Kidney tubule cell (primary cell): ENCODE data around the gene TFDP2.
A peak's percentile ranks its signal among the peaks of the same experiment; 100 is the strongest.
"Not testable (repeated sequence)": the region's sequence is repeated elsewhere in the genome, so short reads cannot be mapped to it uniquely, and the experiment has no call there.

Experiments used
- DNase-seq: peaks from one replicate; pipeline ENCODE4 v3.0.0-alpha.2; 2018; ENCODE audit warnings: low spot score

TFDP2 gene

DNA sequence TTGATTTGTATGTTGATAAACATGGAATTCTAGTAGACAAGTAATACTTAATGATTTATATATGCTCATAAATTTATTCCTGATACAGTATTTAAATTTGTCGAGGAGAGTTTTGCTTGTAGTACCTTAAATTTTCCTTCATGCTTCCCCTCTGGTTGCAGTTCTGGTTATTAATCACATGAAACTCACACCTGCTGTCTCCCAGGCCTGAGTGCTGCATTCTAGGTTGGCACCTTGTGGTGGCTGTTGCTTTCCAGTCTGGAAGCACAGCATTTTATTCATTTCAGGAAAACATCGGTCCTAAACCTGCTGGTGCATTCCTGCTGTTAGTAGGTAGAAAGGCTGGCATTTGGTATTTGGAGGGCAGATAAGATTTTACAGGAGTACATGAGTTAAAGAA is 228.0 kb downstream of the TFDP2 start:
- no peak for DNase-seq

GRCh38 chr3:141920701-141921100 is 228.6 kb downstream of the TFDP2 start:
- no peak for DNase-seq

- DNase-seq, result no peak
These were observed 233.6 kb downstream of the TFDP2 start for GRCh38 chr3:141915766-141916165.

- DNase-seq, result peak; percentile 33
These were observed 234.3 kb downstream of the TFDP2 start for GRCh38 chr3:141915016-141915415.

- no peak for DNase-seq
These were observed 235.0 kb downstream of the TFDP2 start for GRCh38 chr3:141914311-141914710.

DNA sequence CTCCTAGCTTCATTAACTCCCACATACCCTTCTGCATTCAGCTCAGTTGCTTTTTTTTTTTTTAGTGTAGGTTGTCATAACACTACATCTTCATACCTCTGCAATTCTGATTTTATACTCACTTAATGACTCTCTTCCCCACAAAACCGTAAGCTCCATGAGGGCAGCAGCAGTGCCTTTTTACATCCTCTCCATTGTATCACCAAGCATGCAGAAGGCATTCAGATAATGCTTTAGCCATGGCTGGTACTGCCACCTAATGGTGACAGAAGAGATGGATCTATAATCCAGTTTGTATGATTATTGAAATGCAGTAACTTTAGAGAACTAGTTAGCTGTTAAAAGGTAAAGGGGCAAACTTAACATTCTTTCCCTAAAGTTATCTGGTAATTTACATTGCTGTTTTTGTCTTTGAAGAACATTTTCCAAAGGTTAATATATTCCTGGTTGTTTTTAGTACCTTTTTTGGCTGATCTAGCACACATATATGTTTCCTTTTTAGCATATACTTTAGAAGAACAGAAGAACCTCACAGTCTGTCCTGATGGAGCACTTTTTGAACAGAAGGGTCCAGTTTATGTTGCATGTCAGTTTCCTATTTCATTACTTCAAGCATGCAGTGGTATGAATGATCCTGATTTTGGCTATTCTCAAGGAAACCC is 236.1 kb downstream of the TFDP2 start:
- DNase-seq, result peak; percentile 61

DNA sequence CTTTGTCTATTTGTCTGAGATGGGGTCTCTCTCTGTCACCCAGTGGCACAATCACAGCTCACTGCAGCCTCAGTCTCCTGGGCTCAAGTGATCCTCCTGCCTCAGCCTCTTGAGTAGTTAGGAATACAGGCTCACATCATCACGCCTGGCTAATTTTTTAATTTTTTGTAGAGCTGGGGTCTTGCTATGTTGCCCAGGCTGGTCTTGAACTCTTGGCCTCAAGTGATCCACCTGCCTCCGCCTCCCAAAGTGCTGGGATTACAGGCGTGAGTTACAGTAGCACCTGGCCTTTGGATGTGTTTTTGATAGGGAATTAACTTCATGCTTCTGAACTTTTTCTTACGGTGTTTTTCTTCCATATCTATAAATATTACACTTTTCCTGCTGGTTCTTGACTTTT is 239.4 kb downstream of the TFDP2 start:
- DNase-seq, result not testable (repeated sequence)

DNA sequence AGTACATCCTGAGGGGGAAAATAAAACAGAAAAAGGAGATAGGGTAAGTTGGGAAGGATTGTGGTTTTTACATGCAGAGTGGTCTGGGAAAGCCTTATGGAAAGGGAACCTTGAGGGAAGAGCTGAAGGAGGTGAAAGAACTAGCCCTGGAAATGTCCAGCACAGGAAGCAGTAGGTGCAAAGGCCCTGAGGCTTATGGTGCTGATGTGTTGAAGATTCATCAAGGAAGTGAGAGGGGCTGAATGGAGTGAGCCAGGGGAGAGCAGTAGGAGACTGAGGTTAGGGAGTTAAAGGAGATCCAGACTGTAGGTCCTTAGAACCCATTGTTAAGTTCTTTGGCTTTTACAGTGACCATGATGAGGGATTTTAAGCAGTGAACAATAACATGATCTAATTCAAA is 239.9 kb downstream of the TFDP2 start:
- DNase-seq, result no peak

DNA sequence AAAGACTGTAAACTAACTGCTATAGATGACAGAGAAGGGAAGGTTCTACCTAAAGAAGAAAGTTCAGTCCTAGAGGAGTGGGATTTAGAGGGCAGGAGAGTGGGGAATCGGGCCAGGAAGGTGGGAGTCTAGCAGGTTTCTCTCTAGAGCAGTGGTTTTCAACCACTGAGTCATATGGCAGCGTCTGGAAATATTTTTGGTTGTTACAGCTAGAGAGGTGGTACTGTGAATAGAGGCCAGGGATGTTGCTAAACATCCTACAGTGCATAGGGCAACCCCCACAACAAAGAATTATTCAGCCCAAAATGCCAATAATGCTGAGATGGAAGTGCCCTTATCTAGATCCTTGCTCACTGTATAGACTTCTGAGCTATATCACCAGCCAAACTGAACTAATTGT is 244.2 kb downstream of the TFDP2 start:
- no peak for DNase-seq

GRCh38 chr3:141904203-141904602 is 245.1 kb downstream of the TFDP2 start:
- DNase-seq, result no peak

DNA sequence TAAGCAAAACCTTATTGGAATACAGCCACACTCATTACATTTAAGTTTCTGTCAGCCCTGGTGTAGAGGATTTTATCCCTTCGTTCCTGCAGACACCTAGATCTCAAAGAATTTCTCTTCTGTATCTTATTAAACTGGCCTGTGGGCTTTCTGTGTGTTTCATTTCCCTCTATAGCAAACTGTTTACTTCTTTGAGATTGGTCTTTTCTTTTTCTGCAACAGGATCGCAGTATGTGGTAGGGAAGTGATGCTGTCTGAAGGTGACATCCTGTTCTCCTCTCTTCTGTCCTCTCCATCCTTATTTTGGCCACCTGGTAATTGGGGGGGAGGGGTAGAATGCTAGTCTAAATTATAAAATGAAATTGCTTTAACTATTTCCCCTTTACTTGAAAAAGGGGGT is 247.4 kb downstream of the TFDP2 start:
- no peak for DNase-seq

DNA sequence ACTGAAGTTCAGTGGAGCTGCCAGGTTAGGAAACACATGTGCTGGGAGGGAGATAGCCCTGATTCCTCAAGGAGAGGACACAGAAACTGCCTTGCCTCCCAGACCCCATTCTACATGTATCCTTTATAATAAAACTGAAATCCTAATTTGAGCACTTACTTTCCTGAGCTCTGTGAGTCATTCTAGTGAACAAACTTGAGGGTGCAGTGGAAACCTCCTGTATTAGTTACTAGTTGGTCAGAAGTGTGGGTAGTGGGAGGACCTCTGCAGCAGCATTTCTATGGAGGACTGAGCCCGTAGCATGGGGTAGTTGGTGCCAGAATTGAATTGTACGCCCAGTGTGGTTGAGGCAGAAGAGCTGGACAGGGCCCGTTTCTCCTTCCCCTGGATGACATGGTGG is 249.0 kb downstream of the TFDP2 start:
- DNase-seq, result no peak

DNA sequence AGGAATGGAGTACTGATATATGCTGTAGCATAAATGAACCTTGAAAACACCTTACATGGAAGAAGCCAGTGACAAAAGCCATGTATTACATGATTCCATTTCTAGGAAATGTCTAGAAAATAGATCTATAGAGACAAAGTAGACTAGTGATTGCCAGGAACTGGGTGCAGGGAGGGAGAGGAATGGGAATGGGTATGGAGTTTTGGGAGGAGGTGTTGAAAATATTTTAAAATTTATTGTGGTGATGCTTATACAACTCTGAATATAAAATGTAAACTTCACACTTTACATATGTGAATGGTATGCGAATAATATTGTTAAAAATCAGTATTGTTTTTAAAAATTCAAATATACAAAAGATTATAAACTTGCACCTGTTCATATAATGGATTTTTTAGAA is 250.4 kb downstream of the TFDP2 start:
- DNase-seq, result no peak

GRCh38 chr3:141895731-141896130 is 253.6 kb downstream of the TFDP2 start:
- DNase-seq, result no peak

GRCh38 chr3:141894524-141895176 is 254.7 kb downstream of the TFDP2 start:
- peak; percentile 53 for DNase-seq
